Activated T-cell treated with anti-CD3 and anti-CD28 coated beads, Interleukin-2, amount 50 U/mL, for 24 hours (primary cell): Measurements from ENCODE around the gene COX4I1.

Experiments used
- DNase-seq: peaks from one replicate; pipeline ENCODE4 v3.0.0-alpha.2; 2020
- H3K27ac Mint-ChIP-seq: 2 replicates; pipeline ENCODE4 v1.8.0; 2020; ENCODE audit warnings: mild to moderate bottlenecking, mixed read lengths
- H3K27me3 Mint-ChIP-seq: 2 replicates; pipeline ENCODE4 v1.8.0; 2020; ENCODE audit warnings: mixed read lengths
- H3K36me3 Mint-ChIP-seq: 2 replicates; pipeline ENCODE4 v1.8.0; 2020; ENCODE audit warnings: low read depth, mixed read lengths
- H3K4me1 Mint-ChIP-seq: 2 replicates; pipeline ENCODE4 v1.8.0; 2020; ENCODE audit warnings: low read depth, mixed read lengths
- H3K4me3 Mint-ChIP-seq: 2 replicates; pipeline ENCODE4 v1.8.0; 2020; ENCODE audit warnings: mild to moderate bottlenecking, moderate library complexity, mixed read lengths
- H3K9me3 Mint-ChIP-seq: 2 replicates; pipeline ENCODE4 v1.8.0; 2020; ENCODE audit warnings: mixed read lengths

COX4I1 gene

DNA sequence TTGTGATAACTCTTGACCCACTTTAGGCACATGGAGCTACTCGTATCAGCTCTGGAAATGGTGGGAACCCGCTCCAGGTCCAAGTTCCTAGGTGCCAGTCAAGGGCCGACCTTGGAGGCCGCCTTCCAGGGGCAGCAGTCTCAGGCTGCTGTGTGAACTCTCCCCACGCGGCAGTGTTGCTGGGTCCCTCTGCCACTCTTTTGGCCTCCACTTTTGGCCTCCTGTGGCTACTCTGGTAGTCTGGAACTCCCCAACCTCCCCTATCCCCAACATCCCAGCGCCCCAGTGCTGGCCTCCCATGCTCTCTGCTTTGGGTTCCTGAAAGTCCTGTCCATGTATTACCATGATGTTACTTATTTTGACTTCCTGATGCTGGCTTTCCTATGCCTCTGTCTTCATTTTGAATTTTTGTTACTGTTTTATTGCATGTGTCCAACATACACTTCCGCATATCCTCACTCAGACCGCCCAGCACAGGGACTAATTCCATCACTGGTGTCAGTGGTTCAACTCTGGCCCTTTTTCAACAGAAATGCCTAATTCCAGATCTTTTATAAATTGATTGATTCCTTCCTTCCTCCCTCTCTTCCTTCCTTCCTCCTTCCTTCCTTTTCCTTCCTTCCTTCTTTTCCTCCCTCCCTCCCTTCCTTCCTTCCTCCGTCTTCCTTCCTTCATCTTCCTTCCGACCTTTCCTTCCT is 44.1 kb downstream of the COX4I1 start:
- Mint-ChIP-seq H3K4me3 (no peak overlapping the region), H3K9me3 (no peaks in the 10 kb centered on the region), H3K36me3 (no peaks in the 10 kb centered on the region), H3K27me3 (peaks cover 43% of the 10 kb centered on the region), H3K4me1 (peaks cover 4% of the 10 kb centered on the region), H3K27ac (no peak overlapping the region)
- no peak for DNase-seq

DNA sequence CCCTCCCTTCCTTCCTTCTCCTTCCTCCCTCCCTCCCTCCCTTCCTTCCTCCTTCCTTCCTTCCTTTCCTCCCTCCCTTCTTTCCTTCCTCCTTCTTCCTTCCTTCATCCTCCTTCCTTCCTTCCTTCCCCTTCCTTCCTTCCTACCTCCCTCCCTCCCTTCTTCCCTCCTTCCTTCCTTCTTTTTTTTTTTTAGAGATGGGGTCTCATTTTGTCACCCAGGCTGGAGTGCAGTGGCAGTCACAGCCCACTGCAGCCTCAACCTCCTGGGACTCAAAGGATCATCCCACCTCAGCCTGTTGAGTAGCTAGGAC is 44.6 kb downstream of the COX4I1 start:
- H3K4me3 Mint-ChIP-seq, result no peak overlapping the region
- H3K27ac Mint-ChIP-seq, result no peak overlapping the region
- no peaks in the 10 kb centered on the region for H3K9me3 Mint-ChIP-seq
- DNase-seq, result no peak
- H3K27me3 Mint-ChIP-seq, result peaks cover 41% of the 10 kb centered on the region
- H3K36me3 Mint-ChIP-seq, result no peaks in the 10 kb centered on the region
- H3K4me1 Mint-ChIP-seq, result peaks cover 4% of the 10 kb centered on the region

DNA sequence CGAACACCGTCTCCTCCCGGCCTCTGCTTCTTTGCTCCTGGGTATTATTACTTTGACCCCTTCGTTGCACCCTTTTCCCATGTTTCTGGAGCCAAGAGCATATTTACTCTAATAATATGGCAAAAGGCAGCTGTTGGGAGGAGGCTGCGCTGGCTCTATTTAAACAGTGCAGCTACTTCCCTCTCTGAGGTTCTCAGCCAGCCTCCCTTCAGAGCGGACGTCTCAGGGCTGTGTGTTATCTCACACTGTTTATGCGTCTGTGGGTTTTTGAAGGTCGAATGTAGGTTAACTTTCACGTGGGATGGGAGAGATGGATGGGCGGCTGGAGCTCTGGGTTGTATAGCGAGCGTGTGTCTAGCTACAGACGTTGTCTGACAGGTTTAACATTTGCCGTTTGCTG is 45.3 kb downstream of the COX4I1 start:
- Mint-ChIP-seq H3K27me3 (peaks cover 39% of the 10 kb centered on the region), H3K4me3 (no peak overlapping the region)

DNA sequence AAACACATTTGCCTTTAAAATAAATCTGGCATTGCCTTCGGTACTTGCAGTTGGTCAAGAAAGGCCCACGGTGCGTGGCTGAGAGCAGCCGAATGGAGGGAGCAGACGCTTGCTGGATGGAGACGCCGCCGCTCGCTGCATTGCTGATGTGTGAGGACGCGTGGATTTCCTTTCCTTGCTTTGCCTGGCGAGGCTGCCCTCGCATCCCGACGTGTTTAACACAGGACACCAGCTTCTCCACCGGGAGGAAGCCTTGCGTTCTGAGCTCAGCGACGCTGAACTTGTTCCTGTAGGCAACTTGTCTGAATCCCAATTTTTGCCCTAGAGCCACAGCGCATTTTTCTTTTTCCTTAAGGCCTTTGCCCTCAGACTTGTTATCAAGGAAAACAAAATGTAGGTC is 45.8 kb downstream of the COX4I1 start:
- H3K27ac Mint-ChIP-seq, result no peak overlapping the region
- no peak for DNase-seq
- H3K4me3 Mint-ChIP-seq, result no peak overlapping the region
- H3K27me3 Mint-ChIP-seq, result peaks cover 34% of the 10 kb centered on the region
- H3K36me3 Mint-ChIP-seq, result no peaks in the 10 kb centered on the region
- H3K4me1 Mint-ChIP-seq, result peaks cover 4% of the 10 kb centered on the region
- no peaks in the 10 kb centered on the region for H3K9me3 Mint-ChIP-seq

More for the DNA sequence above, 45.3 kb downstream of the COX4I1 start:
- Mint-ChIP-seq H3K9me3 (no peaks in the 10 kb centered on the region), H3K4me1 (peaks cover 4% of the 10 kb centered on the region), H3K27ac (no peak overlapping the region), H3K36me3 (no peaks in the 10 kb centered on the region)
- no peak for DNase-seq

DNA sequence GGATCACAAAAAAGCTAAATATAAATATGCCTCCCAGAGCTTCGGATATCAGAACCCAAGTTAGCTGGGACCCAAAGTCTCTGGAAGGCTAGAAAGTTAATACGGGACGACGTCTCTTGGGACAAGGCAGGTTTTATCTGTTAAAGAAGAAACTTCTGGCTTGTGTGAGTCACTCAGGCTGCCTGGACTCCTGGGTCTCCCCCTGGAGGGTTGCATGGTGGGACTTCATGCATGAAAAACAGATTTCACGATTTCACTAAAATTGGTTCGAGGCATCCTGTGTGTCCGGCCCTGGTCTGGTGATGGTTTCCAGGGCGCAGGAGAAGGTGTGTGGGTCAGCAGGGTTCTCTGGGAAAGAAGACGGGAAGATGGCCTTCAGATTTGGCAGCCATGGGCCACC is 47.0 kb downstream of the COX4I1 start:
- no peak for DNase-seq
- peaks cover 4% of the 10 kb centered on the region for H3K4me1 Mint-ChIP-seq
- H3K36me3 Mint-ChIP-seq, result no peaks in the 10 kb centered on the region
- no peak overlapping the region for H3K4me3 Mint-ChIP-seq
- peaks cover 34% of the 10 kb centered on the region for H3K27me3 Mint-ChIP-seq
- H3K27ac Mint-ChIP-seq, result no peak overlapping the region
- no peaks in the 10 kb centered on the region for H3K9me3 Mint-ChIP-seq

DNA sequence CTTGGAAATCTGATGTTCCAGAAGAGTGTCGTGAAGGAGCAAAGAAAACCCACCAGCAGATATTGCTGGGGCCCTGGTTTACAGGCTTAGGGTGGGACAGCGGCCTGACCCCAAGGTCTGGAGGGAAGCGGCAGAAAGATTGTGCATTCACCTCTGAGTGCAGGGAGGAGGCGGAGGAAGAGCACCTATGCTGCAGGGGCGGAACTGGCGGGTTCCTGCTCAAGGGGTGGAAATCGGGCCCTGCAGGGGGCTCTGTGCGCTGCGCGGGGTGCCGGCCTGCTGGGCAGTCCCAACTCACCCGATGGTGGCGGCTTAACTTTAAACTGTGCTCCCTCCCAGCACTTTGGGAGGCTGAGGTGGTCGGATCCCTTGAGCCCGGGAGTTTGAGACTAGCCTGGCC is 47.5 kb downstream of the COX4I1 start:
- no peaks in the 10 kb centered on the region for H3K9me3 Mint-ChIP-seq
- H3K4me1 Mint-ChIP-seq, result peaks cover 4% of the 10 kb centered on the region
- no peak for DNase-seq
- no peaks in the 10 kb centered on the region for H3K36me3 Mint-ChIP-seq
- no peak overlapping the region for H3K27ac Mint-ChIP-seq
- H3K4me3 Mint-ChIP-seq, result no peak overlapping the region
- peaks cover 34% of the 10 kb centered on the region for H3K27me3 Mint-ChIP-seq

DNA sequence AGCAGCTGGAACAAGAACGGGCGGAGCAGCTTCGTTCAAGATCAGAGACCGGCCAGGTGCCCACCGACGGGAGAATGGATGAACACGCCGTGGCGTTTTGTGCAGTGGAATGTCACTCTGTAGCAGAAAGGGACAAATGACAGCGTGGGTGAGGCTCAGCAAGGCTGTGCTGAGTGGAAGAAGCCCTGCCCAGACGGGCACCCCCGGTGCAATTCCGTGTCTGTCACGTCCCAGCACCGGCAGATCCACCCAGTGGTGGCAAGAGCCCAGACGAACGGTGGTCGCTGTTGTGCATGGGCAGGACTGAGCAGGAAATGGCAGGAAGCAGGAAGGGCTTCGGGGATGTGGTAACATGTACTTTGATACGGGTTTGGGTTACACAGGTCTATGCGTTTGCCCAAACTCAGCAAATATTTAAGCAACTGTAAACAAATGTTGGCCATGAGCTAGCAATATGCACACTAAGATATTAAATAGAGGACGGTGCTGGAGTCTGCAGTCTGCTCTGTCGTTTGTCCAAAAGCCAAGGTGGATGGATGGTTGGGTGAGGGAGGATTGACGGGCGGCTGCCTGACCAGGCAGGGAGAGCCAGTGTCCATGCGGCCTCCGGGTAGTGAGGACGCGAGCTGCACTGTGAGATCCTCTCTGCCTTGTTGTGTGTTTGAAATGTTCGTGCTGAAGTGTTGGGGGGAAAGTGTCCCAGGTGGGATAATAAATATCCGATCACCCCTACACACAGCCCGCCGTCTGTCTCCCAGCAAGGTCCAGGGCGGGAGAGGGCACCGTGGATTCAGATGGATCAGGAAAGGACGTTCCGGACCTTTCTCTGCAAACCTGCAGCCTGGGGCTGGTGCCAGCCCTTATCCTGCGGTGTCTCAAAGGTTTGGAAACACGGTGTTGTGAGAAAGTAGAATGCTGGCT is 48.4 kb downstream of the COX4I1 start:
- H3K36me3 Mint-ChIP-seq, result no peaks in the 10 kb centered on the region
- no peak for DNase-seq
- H3K4me1 Mint-ChIP-seq, result peaks cover 4% of the 10 kb centered on the region
- H3K9me3 Mint-ChIP-seq, result no peaks in the 10 kb centered on the region
- H3K27me3 Mint-ChIP-seq, result peaks cover 34% of the 10 kb centered on the region
- no peak overlapping the region for H3K27ac Mint-ChIP-seq
- no peak overlapping the region for H3K4me3 Mint-ChIP-seq

DNA sequence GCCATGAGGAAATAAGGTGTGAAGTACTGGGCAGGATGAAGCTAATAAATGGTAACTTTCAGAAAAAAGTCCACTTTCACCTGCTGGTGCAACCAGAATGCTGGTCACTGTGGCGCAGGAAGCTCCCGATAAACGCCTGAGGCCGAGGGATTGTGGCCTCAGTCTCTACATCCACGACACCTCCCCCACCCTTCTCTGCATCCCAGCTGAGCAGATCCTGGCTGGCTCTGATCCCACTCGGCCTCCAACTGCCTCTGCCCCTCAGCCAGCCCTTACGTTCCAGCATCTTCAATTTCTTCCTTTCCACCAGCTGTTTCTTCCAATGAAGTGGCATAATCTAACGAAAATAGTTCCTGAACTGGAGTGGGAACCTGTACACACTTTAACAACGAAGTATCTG is 49.5 kb downstream of the COX4I1 start:
- H3K27ac Mint-ChIP-seq, result no peak overlapping the region
- H3K27me3 Mint-ChIP-seq, result peaks cover 34% of the 10 kb centered on the region
- H3K9me3 Mint-ChIP-seq, result no peaks in the 10 kb centered on the region
- H3K36me3 Mint-ChIP-seq, result no peaks in the 10 kb centered on the region
- H3K4me3 Mint-ChIP-seq, result no peak overlapping the region
- H3K4me1 Mint-ChIP-seq, result peaks cover 4% of the 10 kb centered on the region
- no peak for DNase-seq

DNA sequence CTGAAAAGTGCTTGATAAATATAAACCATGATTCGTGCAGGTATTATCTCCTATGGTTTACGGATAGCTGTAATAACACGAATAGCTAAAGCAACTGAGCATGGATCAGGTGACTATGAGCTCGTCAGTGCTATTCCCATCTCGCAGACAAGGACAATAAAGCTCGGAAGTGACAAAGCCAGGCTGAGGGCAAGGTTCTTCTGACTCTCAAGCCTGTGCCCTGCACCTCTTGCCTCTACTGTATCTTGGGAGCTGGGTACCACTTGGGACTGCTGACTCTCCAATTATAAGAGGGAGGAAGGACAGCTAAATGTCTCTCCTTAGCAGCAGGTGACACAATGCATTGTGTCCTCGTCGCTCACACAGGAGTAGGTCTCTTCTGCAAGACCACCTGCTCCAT is 49.9 kb downstream of the COX4I1 start:
- H3K4me3 Mint-ChIP-seq, result no peak overlapping the region
- H3K27ac Mint-ChIP-seq, result no peak overlapping the region
- no peaks in the 10 kb centered on the region for H3K9me3 Mint-ChIP-seq
- peaks cover 32% of the 10 kb centered on the region for H3K27me3 Mint-ChIP-seq
- H3K36me3 Mint-ChIP-seq, result no peaks in the 10 kb centered on the region
- peaks cover 4% of the 10 kb centered on the region for H3K4me1 Mint-ChIP-seq
- no peak for DNase-seq

DNA sequence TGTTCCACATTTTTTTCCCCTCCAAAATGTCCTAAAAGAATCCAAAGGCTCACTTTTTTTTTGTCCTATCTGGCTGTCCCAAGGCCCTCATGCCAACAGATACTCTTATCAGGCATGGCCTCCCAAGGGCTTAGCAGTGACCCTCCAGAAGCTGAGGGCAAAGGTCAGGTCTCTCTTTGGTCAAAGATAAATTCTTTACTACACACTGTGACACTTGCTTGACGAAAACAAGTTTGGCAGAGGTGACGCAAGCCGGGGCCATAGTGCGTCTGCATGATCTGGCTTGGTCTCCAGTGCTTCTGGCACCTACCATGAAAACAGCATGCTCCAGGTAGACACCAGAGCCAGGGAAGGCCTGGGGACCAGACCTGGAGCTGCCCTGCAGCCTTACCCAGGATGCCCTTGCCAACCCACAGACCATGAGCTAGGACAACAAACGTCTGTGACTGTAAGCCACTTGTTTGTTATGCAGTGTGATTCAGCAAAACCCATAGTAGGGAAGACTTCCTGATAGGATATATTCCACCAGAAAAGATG is 50.9 kb downstream of the COX4I1 start:
- Mint-ChIP-seq H3K27ac (no peak overlapping the region), H3K36me3 (no peaks in the 10 kb centered on the region), H3K27me3 (peaks cover 22% of the 10 kb centered on the region), H3K9me3 (peaks cover 2% of the 10 kb centered on the region), H3K4me1 (no peaks in the 10 kb centered on the region), H3K4me3 (no peak overlapping the region)
- peak; percentile 22 for DNase-seq

DNA sequence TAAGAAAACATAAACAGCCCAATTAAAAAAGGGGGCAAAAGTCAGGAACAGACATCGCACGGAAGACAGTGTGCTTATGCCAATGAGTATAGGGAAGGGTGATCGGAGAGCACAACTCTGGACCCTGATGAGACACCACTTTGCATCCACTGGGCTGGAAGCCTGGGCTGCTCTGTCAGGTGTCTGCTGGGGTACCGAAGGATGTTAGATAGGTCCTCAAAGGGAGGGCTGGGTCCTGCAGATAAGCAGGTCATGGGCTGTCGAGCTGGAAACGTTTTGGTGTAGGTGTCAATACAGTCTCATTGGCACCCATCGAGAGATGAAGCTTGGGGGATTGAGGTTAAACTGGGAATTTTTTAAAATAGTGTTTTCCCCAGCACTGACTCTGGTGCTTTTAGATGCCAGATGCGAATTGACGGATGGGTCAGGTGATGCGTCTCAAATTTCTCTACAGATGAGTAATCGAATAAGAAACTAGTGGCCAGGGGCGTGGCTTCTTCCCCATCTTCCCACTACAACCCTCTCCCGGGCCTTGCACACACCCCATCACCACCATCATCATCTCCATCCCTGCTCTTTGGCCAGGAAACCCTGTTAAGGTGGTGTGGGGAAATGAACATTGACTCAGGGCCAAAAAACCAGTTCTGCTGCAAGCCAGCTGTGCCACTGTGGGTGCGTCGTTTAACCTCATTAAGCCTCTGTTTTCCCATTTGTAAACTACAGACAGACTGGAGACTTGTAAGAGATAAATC is 51.7 kb downstream of the COX4I1 start:
- Mint-ChIP-seq H3K27me3 (peaks cover 27% of the 10 kb centered on the region), H3K36me3 (no peaks in the 10 kb centered on the region), H3K4me1 (peaks cover 5% of the 10 kb centered on the region), H3K27ac (no peak overlapping the region), H3K4me3 (no peak overlapping the region), H3K9me3 (peaks cover 2% of the 10 kb centered on the region)
- DNase-seq, result peak; percentile 22

DNA sequence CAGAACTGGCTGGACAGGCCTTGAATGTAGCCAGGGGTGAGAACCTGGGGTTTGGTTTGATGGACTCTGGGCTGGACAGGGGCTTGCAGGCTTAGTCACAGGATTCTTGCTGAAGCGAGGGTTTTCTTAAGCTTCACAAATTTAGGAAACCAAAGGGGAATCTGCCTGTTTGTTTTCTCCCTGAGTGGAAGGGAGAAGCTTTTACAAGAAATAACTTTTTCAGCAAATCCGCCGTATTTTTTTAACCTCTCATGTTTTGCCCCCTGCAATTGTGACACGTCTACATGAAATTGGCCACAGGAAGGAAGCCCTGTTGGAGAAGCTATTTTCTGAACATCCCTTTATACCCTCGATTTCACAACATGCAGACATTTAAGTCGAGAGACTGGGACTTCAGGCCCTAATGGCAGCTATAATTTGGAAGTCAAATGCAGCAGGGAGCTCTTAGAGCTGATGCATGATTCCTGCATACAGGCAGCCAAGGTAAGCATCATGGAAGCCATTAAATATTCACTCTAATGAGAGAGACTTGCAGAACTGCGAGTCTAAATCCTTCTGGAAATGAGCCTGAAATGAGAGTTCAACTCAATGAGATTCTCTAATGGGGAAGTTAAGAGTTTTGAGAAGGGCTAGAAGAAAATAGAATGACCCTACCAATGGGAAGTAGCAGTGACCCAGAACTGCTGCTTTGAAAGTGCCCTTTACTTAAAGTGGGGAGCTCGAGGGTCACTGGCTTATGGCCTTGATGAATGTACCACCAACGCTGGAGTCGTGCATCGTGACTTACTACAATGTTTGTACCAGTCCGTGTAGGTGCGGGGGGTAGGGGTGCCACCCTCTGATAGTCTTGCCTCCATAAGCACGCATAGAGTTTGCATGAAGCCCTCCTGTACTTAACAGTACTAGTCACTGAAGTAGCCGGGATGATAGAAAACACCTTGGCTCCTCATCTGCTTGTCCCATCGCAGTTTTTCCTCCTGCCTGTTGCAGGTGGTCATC is 54.4 kb downstream of the COX4I1 start:
- peaks cover 13% of the 10 kb centered on the region for H3K4me1 Mint-ChIP-seq
- peaks cover 10% of the 10 kb centered on the region for H3K27me3 Mint-ChIP-seq
- DNase-seq, result no peak
- peaks cover 2% of the 10 kb centered on the region for H3K9me3 Mint-ChIP-seq
- H3K36me3 Mint-ChIP-seq, result no peaks in the 10 kb centered on the region
- no peak overlapping the region for H3K27ac Mint-ChIP-seq
- H3K4me3 Mint-ChIP-seq, result no peak overlapping the region

DNA sequence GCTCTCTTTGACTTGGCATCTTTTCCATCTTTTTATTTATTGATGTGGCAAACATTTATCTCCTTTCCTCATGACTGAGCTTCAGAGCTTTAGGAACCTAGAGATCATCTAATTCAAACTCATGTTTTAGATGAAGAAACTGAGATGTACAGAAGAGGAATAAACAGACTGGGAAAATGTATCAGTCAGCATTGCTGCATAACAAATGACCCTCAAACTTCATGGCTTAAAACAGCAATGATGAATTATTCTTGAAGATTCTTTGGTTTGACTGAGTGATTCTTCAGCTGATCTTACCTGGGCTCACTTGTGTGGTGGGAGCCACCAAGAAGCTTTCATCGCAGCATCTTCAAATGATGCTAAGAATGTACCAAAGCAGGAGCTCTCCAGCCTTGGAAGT is 55.4 kb downstream of the COX4I1 start:
- peaks cover 9% of the 10 kb centered on the region for H3K27me3 Mint-ChIP-seq
- peaks cover 2% of the 10 kb centered on the region for H3K9me3 Mint-ChIP-seq
- peaks cover 13% of the 10 kb centered on the region for H3K4me1 Mint-ChIP-seq
- H3K4me3 Mint-ChIP-seq, result no peak overlapping the region
- H3K27ac Mint-ChIP-seq, result no peak overlapping the region
- DNase-seq, result no peak
- no peaks in the 10 kb centered on the region for H3K36me3 Mint-ChIP-seq

DNA sequence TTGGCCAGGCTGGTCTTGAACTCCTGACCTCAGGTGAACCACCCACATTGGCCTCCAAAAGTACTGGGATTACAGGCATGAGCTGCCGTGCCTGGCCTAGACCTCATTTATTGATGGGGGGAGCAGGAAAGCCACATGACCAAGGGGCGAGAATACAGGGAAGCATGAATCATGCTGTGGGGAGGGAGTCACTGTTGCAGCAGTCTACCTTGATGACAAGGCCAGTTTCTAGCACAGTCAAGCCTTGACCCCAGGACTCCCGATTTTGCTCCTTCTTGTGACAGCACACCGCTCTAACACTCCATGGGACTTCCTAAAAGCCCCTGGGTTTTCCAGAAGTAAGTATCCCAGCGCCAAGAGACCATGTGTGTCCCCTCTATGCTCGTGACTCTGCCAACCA is 56.6 kb downstream of the COX4I1 start:
- H3K27me3 Mint-ChIP-seq, result peaks cover 9% of the 10 kb centered on the region
- peaks cover 22% of the 10 kb centered on the region for H3K4me1 Mint-ChIP-seq
- H3K27ac Mint-ChIP-seq, result no peak overlapping the region
- peak; percentile 28 for DNase-seq
- H3K36me3 Mint-ChIP-seq, result no peaks in the 10 kb centered on the region
- H3K4me3 Mint-ChIP-seq, result no peak overlapping the region
- H3K9me3 Mint-ChIP-seq, result peaks cover 2% of the 10 kb centered on the region
